Islet of Langerhans (tissue), 1 donor: ENCODE measurements around the gene NOD1.
"Not testable (repeated sequence)": the region's sequence is repeated elsewhere in the genome, so short reads cannot be mapped to it uniquely, and the experiment has no call there.

ENCODE experiments used
- FAIRE-seq: peaks from one replicate; lab custom pipeline; 2011; peaks lifted over from hg19 to GRCh38; lab: Jason Lieb, UNC

Gene NOD1

GRCh38 chr7:30504301-30505173 lies 26.0 kb upstream of the NOD1 start, which contains the start of gene GGCT:
GGCT (minus strand) TSS chr7:30504829; CDS start chr7:30504709, 120 bp downstream.
- FAIRE-seq: no peak

DNA sequence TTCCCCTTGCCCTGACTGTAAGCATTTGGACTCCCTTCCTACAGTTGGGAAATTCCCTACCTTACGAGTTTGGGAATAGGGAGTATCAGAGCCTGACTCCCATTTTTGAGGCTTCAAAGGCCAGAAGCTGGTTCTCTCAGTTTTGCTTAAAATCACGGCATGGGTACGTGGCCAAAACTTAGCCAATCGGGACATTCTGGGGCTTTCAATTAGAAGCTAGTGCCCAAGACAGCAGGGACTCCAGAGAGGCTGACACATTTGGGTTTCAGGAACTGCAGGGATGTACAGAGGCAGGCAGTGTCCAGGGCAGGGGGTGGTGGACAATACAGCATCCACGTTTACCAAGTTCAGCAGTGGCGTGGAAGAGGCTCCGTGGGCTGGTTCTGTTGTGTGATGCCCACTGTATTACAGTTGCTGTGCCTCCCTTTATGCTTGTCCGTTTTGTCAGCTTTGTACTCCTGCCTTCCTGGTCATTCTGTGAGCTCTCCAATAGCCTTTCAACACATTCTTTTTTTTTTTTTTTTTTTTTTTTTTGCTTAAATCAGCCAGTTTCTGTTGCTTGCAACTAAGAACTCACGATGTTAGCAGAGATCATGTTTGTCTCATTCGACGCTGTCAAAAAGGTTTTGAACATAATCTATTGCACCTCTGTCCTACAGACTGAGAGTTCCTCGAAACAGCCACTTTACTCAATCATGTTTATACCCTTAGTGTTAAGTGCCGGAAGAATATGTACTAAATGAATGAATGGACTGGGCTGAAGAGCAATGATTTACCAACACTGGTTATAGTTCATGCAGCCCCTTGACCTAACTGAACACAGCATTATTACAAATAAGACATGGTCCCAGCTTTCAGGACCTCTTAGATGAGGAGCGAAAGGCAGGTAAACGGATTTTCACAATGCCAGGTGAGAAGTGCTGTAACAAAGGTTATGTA lies 25.0 kb upstream of the NOD1 start:
- FAIRE-seq: no peak

DNA sequence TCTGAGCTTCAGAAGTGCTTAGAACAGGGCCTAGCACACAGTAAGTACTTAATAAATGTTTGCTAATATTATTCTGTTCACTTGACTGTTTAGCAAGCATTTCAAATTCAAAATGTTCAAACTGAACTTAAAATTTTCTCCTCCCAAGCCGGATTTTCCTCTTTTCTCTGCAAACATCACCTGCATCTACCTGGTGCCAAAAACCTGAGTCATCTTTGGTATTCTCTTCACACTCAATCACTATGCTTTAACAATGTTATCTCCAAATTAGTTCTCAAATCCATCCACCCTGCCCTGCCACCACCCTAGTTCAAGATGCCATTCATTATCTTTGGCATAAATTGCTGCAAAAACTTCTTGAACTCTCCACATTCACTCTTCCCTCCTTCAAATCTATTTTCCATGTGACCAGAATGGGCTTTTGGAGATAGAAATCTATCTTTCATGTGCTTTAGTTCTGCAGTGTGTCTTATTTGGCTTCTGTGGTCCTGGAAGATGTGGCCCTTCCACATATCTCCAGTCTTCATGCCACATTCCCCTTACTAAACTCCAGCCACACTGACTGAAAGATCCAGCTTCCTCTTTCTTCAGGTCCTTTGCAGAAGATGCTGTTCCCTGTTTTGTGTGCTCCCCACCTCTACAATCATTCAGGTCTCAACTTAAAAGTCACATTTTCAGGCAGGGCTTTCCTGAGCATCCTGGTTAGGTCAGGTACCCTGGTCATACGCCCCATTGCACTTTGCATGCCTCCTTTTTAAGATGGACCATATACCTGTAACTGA lies 24.1 kb upstream of the NOD1 start:
- FAIRE-seq: no peak

GRCh38 chr7:30501264-30501663 lies 22.7 kb upstream of the NOD1 start:
- FAIRE-seq: no peak

- no peak for FAIRE-seq
Observed at GRCh38 chr7:30493228-30493627, 14.6 kb upstream of the NOD1 start.

GRCh38 chr7:30491417-30491816 lies 12.8 kb upstream of the NOD1 start:
- no peak for FAIRE-seq

GRCh38 chr7:30487371-30487770 lies 8.8 kb upstream of the NOD1 start:
- no peak for FAIRE-seq

DNA sequence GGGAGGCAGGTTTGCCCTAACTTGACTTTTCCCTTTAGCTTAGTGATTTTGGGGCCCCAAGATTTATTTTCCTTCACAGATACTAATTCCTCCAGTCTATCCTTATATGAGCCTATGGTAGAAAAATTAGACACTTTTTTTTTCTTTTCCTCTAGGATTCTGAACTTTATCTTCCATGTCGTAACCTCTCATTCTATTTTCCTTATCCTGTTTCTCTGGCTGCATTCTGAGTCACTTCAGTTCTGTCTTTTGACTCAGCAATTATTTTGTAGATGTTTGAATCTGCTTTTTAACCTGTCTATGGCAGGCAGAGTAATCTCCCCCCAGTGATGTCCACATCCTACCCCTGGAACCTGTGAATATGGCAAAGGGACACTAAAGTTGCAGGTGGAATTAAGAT lies 7.1 kb upstream of the NOD1 start:
- no peak for FAIRE-seq

GRCh38 chr7:30481416-30481815 lies 2.8 kb upstream of the NOD1 start:
- FAIRE-seq: not testable (repeated sequence)

- FAIRE-seq: no peak
Observed at GRCh38 chr7:30479202-30480120, 877 bp upstream of the NOD1 start.

GRCh38 chr7:30476459-30477145 lies 2.0 kb downstream of the NOD1 start:
- FAIRE-seq: no peak

GRCh38 chr7:30475580-30475979 lies 3.0 kb downstream of the NOD1 start:
- FAIRE-seq: no peak

- no peak for FAIRE-seq
Observed at GRCh38 chr7:30474893-30475292, 3.7 kb downstream of the NOD1 start.

DNA sequence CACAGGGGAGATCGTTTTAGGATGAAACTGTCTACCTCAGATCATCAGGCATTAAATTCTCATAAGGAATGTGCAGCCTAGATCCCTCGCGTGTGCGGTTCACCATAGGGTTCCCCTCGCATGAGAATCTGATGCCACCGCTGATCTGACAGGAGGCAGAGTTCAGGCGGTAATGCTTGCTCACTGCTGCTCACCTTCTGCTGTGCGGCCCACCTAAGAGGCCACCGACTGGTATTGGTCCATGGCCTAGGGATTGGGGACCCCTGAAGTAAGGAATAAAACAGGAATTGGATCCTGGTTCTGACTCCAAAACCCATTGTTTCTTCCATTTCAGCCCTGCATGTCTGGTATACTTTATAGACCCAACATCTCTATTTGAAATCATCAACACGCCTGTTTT lies 4.1 kb downstream of the NOD1 start:
- FAIRE-seq: no peak

DNA sequence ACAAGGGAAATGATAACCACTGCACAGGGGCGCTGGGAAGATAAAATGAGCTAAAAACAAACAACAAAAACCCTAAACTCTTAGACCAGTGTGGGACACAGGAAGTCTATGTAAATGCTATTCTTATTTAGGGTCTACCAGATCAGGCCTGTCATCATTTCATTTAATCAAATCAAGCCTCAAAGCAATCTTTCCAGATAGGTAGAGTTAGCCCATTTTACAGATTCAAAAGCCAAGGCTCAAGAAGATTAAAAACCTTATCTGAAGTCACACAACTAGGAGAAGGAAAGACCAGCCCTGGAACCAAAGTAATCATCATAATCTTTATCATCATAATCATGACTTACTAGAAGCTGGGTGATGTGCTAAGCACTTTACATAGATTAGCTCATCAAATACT lies 4.7 kb downstream of the NOD1 start:
- FAIRE-seq: no peak

DNA sequence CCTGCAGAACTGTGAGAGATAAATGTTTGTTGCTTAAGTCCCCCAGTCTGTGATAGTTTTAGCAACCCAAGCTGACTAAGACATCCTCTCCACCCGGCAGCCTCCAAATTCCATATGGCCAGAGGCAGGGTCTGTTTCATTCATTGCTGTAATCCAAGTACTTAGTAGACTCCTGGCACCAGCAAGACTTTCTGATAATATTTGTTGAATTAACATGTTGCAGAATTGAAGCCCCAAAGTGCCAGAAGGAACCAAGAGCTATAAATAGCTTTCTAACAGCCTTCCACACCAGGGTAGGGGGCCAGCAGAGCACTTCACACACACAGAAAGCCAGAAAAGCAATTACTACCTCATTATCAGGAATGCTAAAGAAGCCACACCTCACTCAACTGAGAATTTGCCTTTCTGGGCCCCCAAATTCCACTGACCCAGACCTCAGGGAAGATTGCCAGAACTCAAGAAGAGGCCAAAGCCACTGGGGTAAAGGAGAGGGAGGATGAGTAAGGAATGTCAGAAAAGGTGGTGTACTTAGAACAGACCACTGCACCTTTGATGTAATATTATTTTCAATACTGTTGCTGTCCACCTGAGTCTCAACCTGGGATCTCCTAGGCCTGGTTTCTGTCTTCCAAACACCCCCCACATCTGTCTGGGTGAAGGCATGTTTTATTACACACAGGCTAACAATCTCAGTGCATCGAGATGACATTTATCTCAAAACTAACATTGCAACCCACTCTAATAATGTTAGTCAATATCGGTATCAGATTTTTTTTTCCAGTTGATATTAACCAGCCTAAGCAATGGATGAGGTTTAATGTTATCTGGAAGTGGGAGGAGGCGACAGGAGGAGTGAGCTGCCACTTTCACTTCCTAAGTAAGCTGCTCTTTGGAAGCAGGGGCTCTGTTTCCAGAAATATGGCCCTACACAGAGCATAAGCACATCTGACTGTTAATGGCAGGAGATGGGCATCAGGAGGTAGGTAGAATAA lies 5.5 kb downstream of the NOD1 start:
- FAIRE-seq: no peak

DNA sequence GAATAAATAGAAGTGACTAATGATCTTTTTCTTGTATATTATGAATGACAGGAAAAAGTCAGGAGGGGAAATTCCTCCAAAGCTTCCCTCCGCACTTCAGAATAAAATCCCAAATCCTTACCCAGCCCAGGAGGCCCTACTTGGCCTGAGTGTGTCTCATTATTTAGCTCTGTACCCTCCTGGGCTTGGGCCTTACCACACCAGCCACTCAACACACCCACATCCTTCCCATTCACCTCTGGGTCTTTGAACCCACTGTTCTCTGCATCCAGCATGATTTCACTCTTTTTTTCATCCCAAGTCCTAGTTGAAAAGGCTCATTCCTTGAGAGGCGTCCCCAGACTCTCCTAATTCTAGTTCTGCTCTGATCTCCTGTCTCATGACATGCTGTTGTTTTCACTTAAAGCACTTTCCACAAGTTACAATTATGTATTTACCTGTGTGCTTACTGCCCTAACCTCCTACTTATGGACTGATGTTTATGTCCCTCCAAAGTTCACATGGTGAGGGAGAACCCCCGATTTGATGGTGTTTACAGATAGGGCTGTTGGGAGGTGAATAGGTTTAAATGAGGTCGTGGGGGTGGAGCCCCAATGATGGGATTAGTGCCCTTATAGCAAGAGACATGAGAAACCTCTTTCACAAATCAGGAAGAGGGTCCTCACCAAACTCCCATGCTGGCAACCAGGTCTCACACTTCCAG lies 6.4 kb downstream of the NOD1 start:
- FAIRE-seq: no peak

DNA sequence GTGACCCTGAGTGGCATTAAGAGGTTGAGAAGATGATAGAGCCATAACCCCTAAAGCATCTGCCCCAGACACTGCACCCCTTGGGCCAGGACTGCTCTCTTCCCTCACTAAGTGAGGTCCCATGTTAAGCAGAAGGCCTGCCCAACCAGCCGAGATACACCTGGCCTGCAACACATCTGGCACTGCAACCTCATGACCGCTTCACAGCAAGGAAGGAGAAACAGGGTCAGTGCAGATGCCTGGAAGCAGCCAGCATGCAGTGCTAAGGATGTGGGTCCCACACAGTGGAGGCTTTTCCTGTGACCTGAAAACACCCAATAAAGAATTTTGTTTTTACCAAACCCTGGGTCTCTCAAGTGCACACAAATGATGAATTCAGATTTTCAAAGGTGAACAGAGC lies 7.4 kb downstream of the NOD1 start:
- no peak for FAIRE-seq

DNA sequence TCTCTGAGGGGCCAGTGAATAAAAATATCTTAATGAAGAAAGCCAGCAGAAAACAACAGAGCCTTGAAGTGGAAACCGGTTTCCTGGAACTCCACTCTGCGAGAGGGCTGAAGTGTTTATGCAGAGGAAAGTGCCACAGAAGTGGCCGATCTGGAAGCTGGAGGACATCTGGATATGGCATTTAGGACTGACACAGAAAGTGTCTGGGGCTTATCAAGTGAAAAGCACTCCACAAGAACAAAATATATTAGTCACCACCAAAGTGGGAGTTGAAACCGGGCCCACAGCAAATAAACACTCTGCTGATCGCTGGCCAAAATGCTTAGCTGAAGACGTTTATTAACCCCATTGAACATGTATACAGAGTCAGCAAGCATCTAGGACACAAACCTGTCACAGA lies 7.8 kb downstream of the NOD1 start:
- no peak for FAIRE-seq
